GM12865 (cell line): ENCODE measurements around the gene PTPRE.

Experiments used
- DNase-seq: peaks from one replicate; pipeline ENCODE4 v3.0.0; 2010; ENCODE audit warnings: low read depth
- H3K4me3 ChIP-seq: 2 replicates; pipeline ENCODE4 v1.5.1; 2011; ENCODE audit warnings: mild to moderate bottlenecking, low read depth, low read length, control low read depth
- CTCF ChIP-seq: IDR thresholded peaks from 2 replicates; pipeline ENCODE4 v1.5.1; 2011; ENCODE audit warnings: low read length, control low read depth, low read depth, inconsistent platforms; ENCODE audit not compliant: insufficient read depth; ENCODE audit errors: missing control alignments

Gene PTPRE

DNA sequence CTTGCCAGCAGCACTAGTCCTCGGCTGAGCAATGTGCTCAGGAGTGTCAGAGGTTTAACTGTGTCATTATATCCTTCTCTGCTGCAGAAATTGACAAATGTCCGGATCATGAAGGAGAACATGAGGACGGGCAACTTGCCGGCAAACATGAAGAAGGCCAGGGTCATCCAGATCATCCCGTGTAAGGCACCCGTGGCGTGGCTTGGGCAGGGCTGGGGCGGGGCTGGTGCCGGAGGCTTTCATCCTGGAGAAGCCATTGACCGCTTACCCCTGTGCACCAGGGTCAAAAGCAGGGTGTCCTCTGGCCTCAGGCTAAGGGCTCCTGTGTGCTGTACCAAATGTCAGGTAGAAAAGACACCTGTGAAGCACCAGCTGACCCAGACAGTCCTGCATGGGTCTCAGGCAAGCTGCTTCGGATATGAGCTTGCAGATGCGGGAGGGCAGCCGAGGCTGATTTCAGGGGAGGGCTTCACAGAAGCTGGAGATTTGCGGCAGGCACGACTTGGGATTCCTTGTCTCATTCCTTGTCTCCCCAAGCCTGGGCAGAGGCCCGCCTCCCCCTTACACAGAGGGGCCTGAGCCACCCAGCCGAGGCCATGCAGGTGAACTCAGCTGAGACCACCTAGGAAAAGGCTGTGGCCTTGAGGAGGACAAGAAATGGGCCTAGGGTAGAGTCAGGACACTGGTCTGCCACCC lies 164.0 kb downstream of the PTPRE start:
- no peak for TF ChIP-seq CTCF
- H3K4me3 ChIP-seq, result no peak overlapping the region
- DNase-seq, result no peak

DNA sequence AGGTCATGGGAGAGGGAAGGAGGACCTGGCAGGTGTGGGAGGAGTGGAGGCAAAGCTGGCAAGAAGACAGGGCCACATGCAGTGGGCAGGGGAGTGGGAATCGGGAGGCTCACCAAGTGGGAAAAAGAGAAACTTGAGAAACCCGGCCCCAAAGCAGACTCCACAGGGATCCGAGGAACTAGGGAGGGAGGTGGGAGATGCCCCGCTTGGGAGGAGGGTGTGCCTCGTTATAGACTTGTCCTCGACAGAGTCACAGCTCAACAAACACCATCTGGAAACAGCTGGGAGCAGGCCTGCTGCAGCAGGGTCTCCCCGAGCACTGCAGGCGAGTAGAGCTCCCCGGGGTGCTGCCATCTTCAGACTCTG lies 164.5 kb downstream of the PTPRE start:
- no peak for TF ChIP-seq CTCF
- no peak for DNase-seq
- no peak overlapping the region for H3K4me3 ChIP-seq

DNA sequence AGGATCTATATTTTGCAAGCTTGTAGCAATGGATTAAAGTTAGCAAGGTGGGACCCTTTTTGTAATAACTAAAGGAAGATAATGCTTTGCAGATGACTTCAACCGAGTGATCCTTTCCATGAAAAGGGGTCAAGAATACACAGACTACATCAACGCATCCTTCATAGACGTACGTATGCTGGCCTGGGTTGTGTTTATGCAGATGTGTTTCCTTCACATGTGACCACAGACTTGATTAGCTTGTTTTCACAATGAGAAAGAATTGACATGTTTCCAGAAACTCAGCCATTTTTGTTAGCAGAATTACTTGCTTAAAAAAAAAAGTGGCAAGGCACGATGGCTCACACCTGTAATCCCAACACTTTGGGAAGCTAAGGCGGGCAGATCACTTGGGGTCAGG lies 165.1 kb downstream of the PTPRE start:
- no peak for TF ChIP-seq CTCF
- no peak overlapping the region for H3K4me3 ChIP-seq
- no peak for DNase-seq

DNA sequence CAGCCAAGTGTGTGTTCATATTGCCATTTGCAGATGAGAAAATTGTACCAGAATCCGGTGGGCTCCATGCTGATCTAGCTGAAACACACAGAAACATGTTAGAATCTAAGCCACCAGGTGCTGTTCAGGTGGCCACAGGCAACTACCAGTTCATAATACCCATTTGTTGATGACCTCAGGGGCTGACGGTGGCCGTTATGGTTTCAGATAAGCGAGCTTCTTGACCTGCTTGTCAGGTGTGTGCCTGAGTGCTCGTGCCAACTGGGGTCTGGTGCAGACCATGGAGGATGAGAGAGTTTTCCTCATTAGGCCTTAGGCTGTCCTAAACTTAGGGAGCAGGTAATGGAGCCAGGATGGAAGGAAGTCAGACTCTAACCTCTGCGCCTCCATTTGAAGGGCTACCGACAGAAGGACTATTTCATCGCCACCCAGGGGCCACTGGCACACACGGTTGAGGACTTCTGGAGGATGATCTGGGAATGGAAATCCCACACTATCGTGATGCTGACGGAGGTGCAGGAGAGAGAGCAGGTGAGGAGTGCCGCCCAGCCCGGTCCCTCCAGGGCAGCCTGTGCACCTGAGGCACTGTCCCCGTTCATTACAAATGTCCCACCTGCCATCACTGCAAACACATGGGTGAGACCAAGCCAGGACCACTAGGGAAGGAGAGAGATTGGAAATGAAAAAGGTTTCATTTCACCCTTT lies 166.2 kb downstream of the PTPRE start:
- DNase-seq, result no peak
- TF ChIP-seq CTCF, result no peak
- no peak overlapping the region for H3K4me3 ChIP-seq

GRCh38 chr10:128073890-128074289 lies 167.0 kb downstream of the PTPRE start:
- H3K4me3 ChIP-seq, result no peak overlapping the region
- DNase-seq, result no peak

GRCh38 chr10:128074589-128074988 lies 167.7 kb downstream of the PTPRE start:
- no peak for DNase-seq
- no peak for TF ChIP-seq CTCF
- no peak overlapping the region for H3K4me3 ChIP-seq

More at GRCh38 chr10:128073890-128074289, 167.0 kb downstream of the PTPRE start:
- TF ChIP-seq CTCF, result no peak
